GM21367 (cell line): ENCODE data around the gene EXOC3.
"Not testable (repeated sequence)": the region's sequence is repeated elsewhere in the genome, so short reads cannot be mapped to it uniquely, and the experiment has no call there.

Source experiments
- ATAC-seq: cut with Tn5 transposase; IDR thresholded peaks from one replicate; pipeline ENCODE4 v1.9.1; 2021; ENCODE audit not compliant: unreplicated experiment

The EXOC3 gene

GRCh38 chr5:500491-500890, 57.5 kb downstream of the EXOC3 start:
- ATAC-seq: no peak

DNA sequence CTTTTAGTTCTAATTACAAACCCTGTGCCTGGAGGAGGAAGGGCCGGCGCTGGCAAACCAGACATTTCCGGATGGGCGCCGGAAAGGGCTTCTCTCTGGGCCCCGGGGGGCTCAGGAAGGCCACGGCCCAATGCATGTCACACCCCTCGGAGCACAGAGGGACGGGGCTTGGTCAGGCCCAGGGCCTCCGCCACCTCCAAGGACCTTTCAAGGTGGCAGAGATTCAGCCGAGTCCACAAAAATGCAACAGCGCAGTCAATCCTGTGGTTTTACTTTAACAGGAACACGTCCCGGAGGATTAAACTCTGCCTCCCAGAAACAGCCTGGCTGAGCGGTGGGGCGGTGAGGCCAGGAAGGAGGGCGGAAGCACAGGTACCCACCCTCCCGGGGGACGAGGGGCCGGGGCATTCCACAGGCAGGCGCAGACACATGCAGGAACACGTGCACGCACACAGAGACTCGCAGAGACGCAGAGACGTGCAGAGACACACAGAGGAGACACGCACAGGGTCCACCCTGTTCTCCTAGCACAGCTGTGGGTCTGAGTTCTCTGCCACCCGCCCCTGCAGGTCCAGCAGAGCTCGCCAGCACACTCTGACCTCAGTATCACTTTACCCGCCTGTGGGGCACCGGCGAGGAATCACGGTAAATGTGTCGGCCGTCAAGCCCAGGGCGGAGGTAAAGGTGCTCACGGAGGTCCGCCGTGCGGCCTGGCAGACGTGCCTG, 58.3 kb downstream of the EXOC3 start:
- no peak for ATAC-seq

DNA sequence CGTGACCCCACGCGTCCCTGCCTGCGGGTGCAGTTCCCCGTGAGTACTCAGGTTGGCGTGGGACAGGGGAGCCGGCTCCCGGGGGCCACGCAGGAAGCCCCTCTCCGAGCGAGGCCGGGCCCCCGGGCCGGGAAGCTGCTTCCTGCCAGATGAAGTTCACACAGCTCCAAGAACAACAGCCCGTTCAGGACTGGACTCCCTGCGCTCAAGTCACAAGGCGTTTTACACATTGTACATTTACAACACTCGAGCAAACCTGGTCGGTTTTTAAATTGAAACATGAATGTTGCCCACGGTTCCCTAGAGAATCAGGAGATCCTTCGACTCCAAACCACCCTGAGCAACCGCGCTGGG, 58.8 kb downstream of the EXOC3 start:
- ATAC-seq: no peak

GRCh38 chr5:502325-503079, 59.5 kb downstream of the EXOC3 start:
- no peak for ATAC-seq

GRCh38 chr5:504326-505154, 61.6 kb downstream of the EXOC3 start:
- ATAC-seq: no peak

GRCh38 chr5:505951-506525, 63.1 kb downstream of the EXOC3 start:
- ATAC-seq: no peak

DNA sequence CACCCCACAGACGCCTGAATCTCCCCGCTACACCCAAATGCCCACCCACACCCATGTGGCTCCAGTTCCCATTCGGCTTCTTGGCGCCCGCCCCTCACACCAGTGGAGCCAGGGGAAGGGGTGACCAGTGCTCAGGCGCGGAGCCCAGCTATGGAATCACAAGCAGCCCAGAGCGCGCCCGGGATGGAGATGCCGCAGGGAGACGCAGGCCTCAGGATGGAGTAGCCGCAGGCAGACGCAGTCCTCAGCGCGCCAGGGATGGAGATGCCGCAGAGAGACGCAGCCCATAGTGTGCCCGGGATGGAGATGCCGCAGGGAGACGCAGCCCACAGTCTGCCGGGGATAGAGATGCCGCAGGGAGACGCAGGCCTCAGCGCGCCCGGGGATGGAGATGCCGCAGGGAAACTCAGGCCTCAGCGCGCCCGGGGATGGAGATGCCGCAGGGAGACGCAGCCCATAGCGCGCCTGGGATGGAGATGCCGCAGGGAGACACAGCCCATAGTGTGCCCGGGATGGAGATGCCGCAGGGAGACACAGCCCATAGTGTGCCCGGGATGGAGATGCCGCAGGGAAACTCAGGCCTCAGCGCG, 65.1 kb downstream of the EXOC3 start:
- ATAC-seq: not testable (repeated sequence)

DNA sequence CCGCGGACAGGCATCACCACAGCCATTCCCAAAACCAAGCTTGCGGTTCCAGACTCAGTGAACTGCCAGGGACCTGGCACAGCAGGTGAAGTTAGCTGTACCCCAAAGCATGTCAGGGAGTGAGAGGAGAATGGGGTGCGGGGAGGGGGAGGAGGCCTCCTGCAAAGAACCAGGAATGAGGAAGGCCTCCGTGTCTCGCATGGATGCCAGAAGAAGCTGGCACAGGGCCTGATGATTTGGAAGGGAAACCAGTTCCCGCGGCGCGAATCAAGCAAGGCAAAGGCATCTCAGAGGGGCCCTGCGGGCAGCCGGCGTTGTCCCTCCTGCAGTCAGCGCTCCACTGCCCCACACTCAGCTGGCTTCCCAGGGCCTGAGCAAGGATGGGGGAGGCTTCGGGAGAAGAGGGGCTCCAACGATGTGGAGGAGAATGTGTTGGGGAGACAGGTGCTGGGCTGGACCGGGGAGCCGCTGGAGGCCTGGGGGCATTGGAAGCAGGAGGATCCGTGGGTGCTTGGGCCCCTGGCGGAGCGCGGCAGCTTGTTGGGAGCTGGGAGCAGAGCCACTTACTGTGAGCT, 66.7 kb downstream of the EXOC3 start:
- ATAC-seq: no peak

DNA sequence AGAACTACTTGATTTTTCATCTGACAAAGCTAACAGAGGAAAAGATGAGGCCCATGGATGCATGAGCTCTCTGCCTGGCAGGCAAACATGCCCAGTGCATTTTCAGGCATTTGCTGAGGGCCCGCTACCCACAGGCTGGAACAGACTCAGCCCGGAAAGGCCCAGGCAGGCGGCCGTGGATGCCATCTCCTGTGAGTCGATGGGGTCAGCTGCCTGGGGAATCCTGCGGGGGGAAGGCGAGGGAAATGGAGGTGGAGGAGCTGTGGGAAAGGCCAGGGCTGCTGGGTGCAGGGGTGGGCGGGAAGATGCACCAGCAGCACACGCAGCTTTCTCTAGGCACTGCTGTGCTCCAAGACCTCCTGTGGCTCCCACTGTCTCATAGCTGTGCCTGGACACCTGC, 67.5 kb downstream of the EXOC3 start:
- ATAC-seq: no peak

- ATAC-seq: no peak
Measured at GRCh38 chr5:511476-511875, 68.5 kb downstream of the EXOC3 start.

- ATAC-seq: no peak
Measured at GRCh38 chr5:513216-514100, 70.5 kb downstream of the EXOC3 start.

DNA sequence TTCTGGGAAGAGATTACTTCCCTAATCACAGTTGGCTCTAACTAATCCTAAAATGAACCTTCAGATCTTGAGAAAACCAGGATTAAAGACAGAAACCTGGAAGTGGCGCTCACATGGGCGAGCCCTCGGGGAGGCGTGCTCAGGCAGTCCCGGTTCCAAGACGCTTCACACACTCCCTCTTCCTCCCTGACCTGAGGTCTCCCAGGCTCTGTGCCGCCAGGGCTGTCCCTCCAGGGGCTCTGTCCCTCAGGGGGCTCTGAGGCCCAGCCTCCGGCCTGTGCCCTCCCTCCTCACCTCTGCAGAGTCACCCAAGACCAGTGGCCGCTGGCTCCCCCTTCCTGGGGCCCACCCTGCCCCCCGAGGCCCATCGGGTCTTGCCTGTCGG, 71.1 kb downstream of the EXOC3 start:
- ATAC-seq: no peak

DNA sequence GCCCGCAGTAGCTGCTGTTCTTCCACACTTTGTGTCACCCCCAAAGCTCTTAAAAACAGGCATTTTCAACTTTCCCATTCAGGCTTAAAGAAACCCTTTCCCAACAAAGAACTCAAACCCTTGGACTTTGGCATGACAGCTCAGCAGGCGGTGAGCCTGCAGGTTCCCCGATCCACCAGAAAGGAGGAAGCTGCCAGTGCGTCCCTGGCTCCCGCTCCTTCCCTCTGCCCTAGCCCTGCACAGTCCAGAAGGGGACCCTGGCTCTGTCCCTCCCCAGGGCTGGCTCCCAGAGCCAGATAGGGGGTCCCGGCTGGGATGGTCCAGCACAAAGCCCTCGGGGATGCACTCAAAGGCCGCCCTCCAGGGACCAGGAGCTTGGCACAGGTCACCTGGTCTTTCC, 71.7 kb downstream of the EXOC3 start:
- no peak for ATAC-seq

DNA sequence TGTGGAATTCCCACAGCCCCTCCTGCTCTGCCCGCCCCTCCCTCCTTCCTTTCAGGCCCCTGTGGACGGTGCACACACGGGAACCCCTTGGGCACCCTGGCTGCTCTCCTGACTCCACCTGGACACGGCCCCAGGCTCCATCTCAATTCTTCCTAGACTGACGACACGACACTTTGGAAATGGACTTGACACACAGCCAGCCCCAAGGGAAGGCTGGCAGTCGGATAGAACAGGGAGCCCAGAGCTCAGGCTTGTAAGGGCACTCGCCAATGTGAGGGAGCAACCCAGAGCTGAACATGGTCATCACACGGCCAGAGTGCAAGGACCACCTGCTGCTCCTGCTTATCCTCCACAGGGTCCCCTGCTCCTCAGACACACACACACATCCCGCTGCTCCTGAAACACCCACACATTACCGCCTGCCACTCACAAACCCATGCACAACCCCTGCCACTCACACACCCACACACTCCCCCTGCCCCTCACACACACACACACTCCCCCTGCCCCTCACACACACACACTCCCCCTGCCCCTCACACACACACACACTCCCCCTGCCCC, 72.4 kb downstream of the EXOC3 start:
- ATAC-seq: no peak

DNA sequence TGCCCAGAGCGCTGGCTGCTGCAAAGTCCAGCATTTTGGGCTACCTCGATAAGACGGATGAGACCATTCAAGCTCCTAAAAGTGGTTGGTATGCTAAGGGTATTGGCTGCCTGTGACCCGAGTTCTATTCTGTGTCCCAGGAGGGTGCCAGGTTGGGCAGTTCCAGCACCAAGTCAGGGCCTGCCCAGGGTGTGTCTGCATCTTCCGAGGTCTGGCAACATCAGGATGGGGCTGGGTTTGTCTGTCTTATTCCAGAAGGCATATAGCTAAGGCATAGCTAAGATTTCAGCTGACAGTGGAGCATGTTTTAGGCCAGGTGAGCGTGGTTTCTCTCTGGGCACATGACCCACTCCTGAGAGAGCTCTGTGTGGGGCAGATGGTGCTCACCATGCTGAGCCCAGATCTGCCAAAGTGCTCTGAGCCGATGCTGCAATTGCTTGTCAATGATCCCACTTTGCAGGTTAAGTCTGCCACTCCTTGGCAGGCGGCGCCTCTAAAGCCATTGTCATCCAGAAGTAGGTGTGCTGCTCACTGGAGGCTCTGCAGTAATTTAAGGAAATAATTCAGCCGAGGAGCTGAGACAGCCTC, 73.5 kb downstream of the EXOC3 start:
- no peak for ATAC-seq
